ENCODE measurements around the gene DISP3.

DNA sequence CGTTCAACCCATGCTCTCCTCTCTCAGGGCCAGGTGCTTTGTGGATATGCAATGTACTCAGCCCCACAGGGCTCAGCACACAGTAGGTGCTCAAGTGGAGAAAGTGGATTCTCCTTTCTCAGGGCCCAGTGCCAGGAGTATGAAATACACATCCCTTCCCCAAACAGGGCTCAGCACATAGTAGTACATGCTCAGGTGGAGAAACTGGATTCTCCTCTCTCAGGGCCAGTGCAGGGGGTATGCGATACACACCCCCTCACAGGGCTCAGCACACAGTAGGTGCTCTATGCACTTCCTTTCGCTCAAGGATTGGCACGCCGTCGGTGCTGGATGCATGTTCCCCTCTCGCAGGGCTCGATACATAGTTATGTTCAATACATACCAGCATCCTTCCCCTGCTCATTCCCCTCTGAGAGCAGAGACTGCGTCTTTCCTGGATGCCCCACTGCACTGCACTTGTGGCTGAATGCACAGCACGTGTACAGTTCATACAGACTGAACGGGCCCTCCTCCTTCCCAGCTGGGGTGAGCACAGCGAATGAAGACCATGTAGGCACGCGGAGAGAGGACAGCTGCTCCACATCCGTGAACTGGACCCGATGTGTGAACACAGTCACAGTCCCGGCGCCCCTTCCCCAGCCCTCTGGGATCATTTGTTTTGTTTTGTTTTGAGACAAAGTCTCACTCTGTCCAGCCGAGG is 16.6 kb upstream of the DISP3 start:
- TF ChIP-seq, protein P1, sequence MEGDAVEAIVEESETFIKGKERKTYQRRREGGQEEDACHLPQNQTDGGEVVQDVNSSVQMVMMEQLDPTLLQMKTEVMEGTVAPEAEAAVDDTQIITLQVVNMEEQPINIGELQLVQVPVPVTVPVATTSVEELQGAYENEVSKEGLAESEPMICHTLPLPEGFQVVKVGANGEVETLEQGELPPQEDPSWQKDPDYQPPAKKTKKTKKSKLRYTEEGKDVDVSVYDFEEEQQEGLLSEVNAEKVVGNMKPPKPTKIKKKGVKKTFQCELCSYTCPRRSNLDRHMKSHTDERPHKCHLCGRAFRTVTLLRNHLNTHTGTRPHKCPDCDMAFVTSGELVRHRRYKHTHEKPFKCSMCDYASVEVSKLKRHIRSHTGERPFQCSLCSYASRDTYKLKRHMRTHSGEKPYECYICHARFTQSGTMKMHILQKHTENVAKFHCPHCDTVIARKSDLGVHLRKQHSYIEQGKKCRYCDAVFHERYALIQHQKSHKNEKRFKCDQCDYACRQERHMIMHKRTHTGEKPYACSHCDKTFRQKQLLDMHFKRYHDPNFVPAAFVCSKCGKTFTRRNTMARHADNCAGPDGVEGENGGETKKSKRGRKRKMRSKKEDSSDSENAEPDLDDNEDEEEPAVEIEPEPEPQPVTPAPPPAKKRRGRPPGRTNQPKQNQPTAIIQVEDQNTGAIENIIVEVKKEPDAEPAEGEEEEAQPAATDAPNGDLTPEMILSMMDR (IDR thresholded peaks at IDR 0.05): no peak
- no peak for TF ChIP-seq ZFX (IDR thresholded peaks at IDR 0.05; ENCODE audit: borderline replicate concordance)

All from 22Rv1 (cell line).